Endothelial cell (in vitro differentiated cells): Measurements from ENCODE around the gene RNASE2. TPM values are rescaled to one million over a fixed set of nuclear protein-coding genes. Genes with fewer than 3 reads are reported as not detected.

Experiments used
- DNase-seq: peaks from one replicate; pipeline ENCODE4 v3.0.0; 2021; ENCODE audit warnings: low spot score
- H3K27ac Mint-ChIP-seq: one replicate; pipeline ENCODE4 v1.8.0; 2021; ENCODE audit warnings: mixed read lengths, inconsistent platforms; ENCODE audit not compliant: unreplicated experiment
- H3K27me3 Mint-ChIP-seq: one replicate; pipeline ENCODE4 v1.8.0; 2021; ENCODE audit warnings: mild to moderate bottlenecking, moderate library complexity, mixed read lengths, inconsistent platforms; ENCODE audit not compliant: unreplicated experiment
- H3K36me3 Mint-ChIP-seq: one replicate; pipeline ENCODE4 v1.8.0; 2021; ENCODE audit warnings: mild to moderate bottlenecking, low read depth, mixed read lengths, inconsistent platforms; ENCODE audit not compliant: unreplicated experiment
- H3K4me1 Mint-ChIP-seq: one replicate; pipeline ENCODE4 v1.8.0; 2021; ENCODE audit warnings: mild to moderate bottlenecking, mixed read lengths, inconsistent platforms; ENCODE audit not compliant: unreplicated experiment
- H3K4me3 Mint-ChIP-seq: one replicate; pipeline ENCODE4 v1.8.0; 2021; ENCODE audit warnings: mild to moderate bottlenecking, mixed read lengths, inconsistent platforms; ENCODE audit not compliant: unreplicated experiment
- H3K9me3 Mint-ChIP-seq: one replicate; pipeline ENCODE4 v1.8.0; 2021; ENCODE audit warnings: mixed read lengths, inconsistent platforms; ENCODE audit not compliant: unreplicated experiment
- CTCF ChIP-seq: fragments of 200-600 bp; sonication (generic); IDR thresholded peaks from one replicate; pipeline ENCODE4 v1.5.0; 2021; ENCODE audit warnings: antibody characterized with exemption; ENCODE audit not compliant: unreplicated experiment
- total RNA-seq: library from RNA; stranded (reverse); fragmentation: NEBNext Ultra II Directional; extraction: Animal tissue kit (Norgen Biotek cat#: 25700); gene quantifications from one replicate; pipeline ENCODE4 v1.2.1, GENCODE V29; 2021; ENCODE audit not compliant: unreplicated experiment

Gene RNASE2
- total RNA-seq, 1 donor from 2014 or later: not detected

- no peaks in the 10 kb centered on the region for H3K9me3 Mint-ChIP-seq
- H3K36me3 Mint-ChIP-seq: peaks cover under 1% of the 10 kb centered on the region
- H3K27ac Mint-ChIP-seq: no peak overlapping the region
- TF ChIP-seq CTCF: no peak
- peaks cover 5% of the 10 kb centered on the region for H3K27me3 Mint-ChIP-seq
- no peak overlapping the region for H3K4me3 Mint-ChIP-seq
- H3K4me1 Mint-ChIP-seq: peaks cover 26% of the 10 kb centered on the region
- DNase-seq: no peak
Observed at GRCh38 chr14:20986811-20987210, 31.5 kb downstream of the RNASE2 start.

- Mint-ChIP-seq H3K9me3 (no peaks in the 10 kb centered on the region), H3K36me3 (peaks cover 10% of the 10 kb centered on the region), H3K4me3 (peak overlapping the region; percentile 56), H3K27ac (peak overlapping the region; percentile 67), H3K4me1 (peaks cover 21% of the 10 kb centered on the region), H3K27me3 (peaks cover 5% of the 10 kb centered on the region)
- DNase-seq: no peak
- no peak for TF ChIP-seq CTCF
Observed at GRCh38 chr14:20988717-20989470, 33.6 kb downstream of the RNASE2 start.

- peak overlapping the region; percentile 79 for H3K4me3 Mint-ChIP-seq
- H3K9me3 Mint-ChIP-seq: no peaks in the 10 kb centered on the region
- H3K4me1 Mint-ChIP-seq: peaks cover 17% of the 10 kb centered on the region
- DNase-seq: no peak
- H3K27ac Mint-ChIP-seq: no peak overlapping the region
- peaks cover 5% of the 10 kb centered on the region for H3K27me3 Mint-ChIP-seq
- no peak for TF ChIP-seq CTCF
- H3K36me3 Mint-ChIP-seq: peaks cover 11% of the 10 kb centered on the region
Observed at GRCh38 chr14:20989471-20989786, 34.1 kb downstream of the RNASE2 start.

- Mint-ChIP-seq H3K27me3 (peaks cover 5% of the 10 kb centered on the region), H3K4me1 (peaks cover 15% of the 10 kb centered on the region), H3K27ac (peak within 1 kb of the TSS; percentile 82), H3K4me3 (peak within 1 kb of the TSS; percentile 90), H3K36me3 (peaks cover 15% of the 10 kb centered on the region), H3K9me3 (no peaks in the 10 kb centered on the region)
- TF ChIP-seq CTCF: no peak
- DNase-seq: peak; percentile 74
Observed at GRCh38 chr14:20989787-20990600, 34.7 kb downstream of the RNASE2 start, which contains the start of gene METTL17. TSS of gene METTL17 (plus strand) at chr14:20989980. CDS start at chr14:20990003, 23 bp downstream.

GRCh38 chr14:20996521-20996920, 41.2 kb downstream of the RNASE2 start:
- H3K36me3 Mint-ChIP-seq: peaks cover 23% of the 10 kb centered on the region
- H3K4me3 Mint-ChIP-seq: no peak overlapping the region
- TF ChIP-seq CTCF: no peak
- H3K27ac Mint-ChIP-seq: no peak overlapping the region
- DNase-seq: no peak
- H3K4me1 Mint-ChIP-seq: peaks cover 17% of the 10 kb centered on the region
- H3K9me3 Mint-ChIP-seq: no peaks in the 10 kb centered on the region
- H3K27me3 Mint-ChIP-seq: no peaks in the 10 kb centered on the region
